ENCODE results near the gene SPATA2L. TPM values are rescaled to one million over a fixed set of nuclear protein-coding genes. Genes with fewer than 3 reads are reported as not detected.

Gene SPATA2L
- total and polyA plus RNA-seq, 2 of the 13 experiments (the other 11 are each of a cell fraction or from before 2014, with no cell fraction given), result 9.1 to 20.7 TPM

GRCh38 chr16:89691986-89692569 lies 9.4 kb downstream of the SPATA2L start (continued):
- TF ChIP-seq, protein P1, sequence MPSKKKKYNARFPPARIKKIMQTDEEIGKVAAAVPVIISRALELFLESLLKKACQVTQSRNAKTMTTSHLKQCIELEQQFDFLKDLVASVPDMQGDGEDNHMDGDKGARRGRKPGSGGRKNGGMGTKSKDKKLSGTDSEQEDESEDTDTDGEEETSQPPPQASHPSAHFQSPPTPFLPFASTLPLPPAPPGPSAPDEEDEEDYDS (CRISPR knock-in tag; IDR thresholded peaks at IDR 0.05), result no peak
- no peak for TF ChIP-seq PAX8 (CRISPR knock-in tag; IDR thresholded peaks at IDR 0.05; ENCODE audit: borderline replicate concordance)
- TF ChIP-seq ZBTB3 (CRISPR knock-in tag; IDR thresholded peaks at IDR 0.05; ENCODE audit: borderline replicate concordance, low read depth), result no peak
- no peak for TF ChIP-seq ZNF296 (CRISPR knock-in tag; conservative IDR thresholded peaks at IDR 0.05)
- peak; percentile 74; the same call in 1 of the 2 replicates for TF ChIP-seq TFAP4 (IDR thresholded peaks at IDR 0.05; ENCODE audit: borderline replicate concordance, low read depth)
- no peak for TF ChIP-seq ZNF276 (CRISPR knock-in tag; IDR thresholded peaks at IDR 0.05; ENCODE audit: low read depth)
- 0 out of 2 replicates have a peak, but pooled peaks have one; percentile 34 for TF ChIP-seq ZNF263 (CRISPR knock-in tag; IDR thresholded peaks at IDR 0.05)
- no peak for TF ChIP-seq PHF8 (CRISPR knock-in tag; IDR thresholded peaks at IDR 0.05)
- TF ChIP-seq ZFP1 (CRISPR knock-in tag; IDR thresholded peaks at IDR 0.05), result no peak
- no peak for TF ChIP-seq ZNF317 (CRISPR knock-in tag; IDR thresholded peaks at IDR 0.05)
- TF ChIP-seq JUND (CRISPR knock-in tag; IDR thresholded peaks at IDR 0.05), result no peak
- no peak for TF ChIP-seq HOXA9 (CRISPR knock-in tag; IDR thresholded peaks at IDR 0.05; ENCODE audit: borderline replicate concordance)
- no peak for TF ChIP-seq ZMAT3 (CRISPR knock-in tag; conservative IDR thresholded peaks at IDR 0.05)
- TF ChIP-seq ZKSCAN5 (CRISPR knock-in tag; IDR thresholded peaks at IDR 0.05), result no peak
- no peak for TF ChIP-seq PITX1 (CRISPR knock-in tag; IDR thresholded peaks at IDR 0.05)
- TF ChIP-seq NRL (CRISPR knock-in tag; IDR thresholded peaks at IDR 0.05; ENCODE audit: borderline replicate concordance), result no peak
- TF ChIP-seq CCDC6 (CRISPR knock-in tag; IDR thresholded peaks at IDR 0.05), result no peak
- no peak for TF ChIP-seq ZNF558 (CRISPR knock-in tag; IDR thresholded peaks at IDR 0.05; ENCODE audit: borderline replicate concordance)
- no peak for TF ChIP-seq ZNF441 (CRISPR knock-in tag; IDR thresholded peaks at IDR 0.05; ENCODE audit: borderline replicate concordance)
- TF ChIP-seq RFXAP (CRISPR knock-in tag; IDR thresholded peaks at IDR 0.05; ENCODE audit: borderline replicate concordance), result no peak
- no peak for TF ChIP-seq ZNF850 (CRISPR knock-in tag; conservative IDR thresholded peaks at IDR 0.05)
- no peak for TF ChIP-seq JDP2 (CRISPR knock-in tag; IDR thresholded peaks at IDR 0.05; ENCODE audit: borderline replicate concordance)
- no peak for TF ChIP-seq ZNF207 (IDR thresholded peaks at IDR 0.05; ENCODE audit: borderline replicate concordance)
- no peak for TF ChIP-seq MTA3 (CRISPR knock-in tag; IDR thresholded peaks at IDR 0.05)
- TF ChIP-seq ZNF3 (CRISPR knock-in tag; IDR thresholded peaks at IDR 0.05), result no peak
- no peak for TF ChIP-seq ZBTB1 (CRISPR knock-in tag; IDR thresholded peaks at IDR 0.05; ENCODE audit: borderline replicate concordance)
